ENCODE measurements around the gene CLCN5. TPM values are rescaled to one million over a fixed set of nuclear protein-coding genes. Genes with fewer than 3 reads are reported as not detected.
A peak's percentile ranks its signal among the peaks of the same experiment; 100 is the strongest.

The CLCN5 gene
- total RNA-seq, 1 donor from 2014 or later: 41.9 TPM

DNA sequence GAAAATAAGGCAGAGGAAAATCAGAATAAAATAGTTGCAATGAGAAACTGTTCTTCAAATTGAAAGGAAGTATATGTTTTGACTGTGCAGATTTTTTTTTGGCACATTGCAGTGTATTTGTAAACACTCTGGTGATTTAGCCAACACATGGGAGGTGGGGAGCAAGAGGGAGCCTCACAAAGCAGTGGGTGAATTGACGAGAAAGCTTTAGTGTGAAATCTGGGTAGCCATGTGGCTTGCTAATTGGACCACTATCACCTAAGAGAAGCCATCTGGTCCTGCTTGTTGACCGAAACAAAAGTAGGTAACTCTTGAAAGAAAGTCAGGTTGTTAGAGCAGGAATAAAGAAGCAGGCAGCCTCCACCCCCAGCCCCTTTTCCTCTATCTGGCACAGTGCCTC lies 10.4 kb downstream of the CLCN5 start:
- no peak for DNase-seq (ENCODE audit: low read depth)

DNA sequence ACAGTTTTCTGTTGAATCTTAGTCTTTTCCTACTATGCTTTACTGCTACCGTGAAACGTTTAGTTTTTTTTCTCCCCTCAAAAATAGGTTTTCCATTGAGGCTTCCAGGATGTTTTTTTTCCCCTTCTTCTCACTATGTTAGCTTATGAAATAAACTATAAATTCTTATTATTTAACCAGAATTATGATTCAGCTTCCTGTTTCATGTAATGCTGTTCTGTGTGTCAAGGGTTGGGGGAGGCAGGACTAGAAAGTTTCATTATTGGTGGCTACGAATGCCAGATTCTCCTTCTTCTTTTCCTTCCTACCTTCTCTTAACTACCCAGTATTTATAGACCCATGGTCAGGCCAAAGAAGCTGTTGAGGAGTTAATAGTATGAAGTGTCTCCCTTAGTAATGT lies 11.8 kb downstream of the CLCN5 start:
- no peak for DNase-seq (ENCODE audit: low read depth)

DNA sequence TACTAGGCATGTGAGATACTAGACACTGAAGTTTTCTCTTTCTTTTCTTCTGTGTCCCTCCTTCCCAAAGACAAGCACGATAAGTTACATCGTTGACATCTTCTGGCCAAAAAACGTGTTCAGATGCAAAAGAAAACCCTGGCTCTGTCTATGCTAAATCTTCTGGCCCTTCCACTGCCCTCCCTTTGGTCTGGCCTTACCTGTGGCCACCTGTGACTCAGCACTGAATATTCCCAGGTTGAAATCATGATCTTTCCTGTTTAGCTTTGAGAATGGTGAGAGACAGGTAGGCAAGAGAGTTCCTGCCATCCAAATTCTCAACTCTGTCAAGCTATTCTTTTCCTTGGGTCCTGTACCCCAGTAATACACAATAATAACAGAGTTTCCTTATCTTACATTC lies 12.3 kb downstream of the CLCN5 start:
- no peak for DNase-seq (ENCODE audit: low read depth)

DNA sequence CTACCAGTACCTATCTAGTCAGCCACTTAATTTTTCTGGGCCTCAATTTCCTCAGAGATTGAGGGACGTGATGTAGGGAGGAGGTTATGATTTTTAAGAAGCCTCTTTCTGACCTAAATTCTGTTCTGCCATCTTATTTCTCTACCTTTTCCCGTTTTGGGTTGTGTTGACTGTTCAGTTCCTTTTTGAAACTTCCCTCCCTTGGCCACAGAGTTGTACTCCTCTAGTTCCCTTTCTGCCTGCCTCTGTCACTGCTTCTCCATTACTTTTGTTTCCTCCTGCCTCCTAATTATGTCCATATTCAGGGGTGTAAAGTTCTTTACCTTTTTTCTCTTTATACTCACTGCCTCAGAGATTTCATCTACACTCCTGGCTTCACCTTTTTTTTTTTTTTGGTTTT lies 25.4 kb downstream of the CLCN5 start:
- no peak for DNase-seq (ENCODE audit: low read depth)

DNA sequence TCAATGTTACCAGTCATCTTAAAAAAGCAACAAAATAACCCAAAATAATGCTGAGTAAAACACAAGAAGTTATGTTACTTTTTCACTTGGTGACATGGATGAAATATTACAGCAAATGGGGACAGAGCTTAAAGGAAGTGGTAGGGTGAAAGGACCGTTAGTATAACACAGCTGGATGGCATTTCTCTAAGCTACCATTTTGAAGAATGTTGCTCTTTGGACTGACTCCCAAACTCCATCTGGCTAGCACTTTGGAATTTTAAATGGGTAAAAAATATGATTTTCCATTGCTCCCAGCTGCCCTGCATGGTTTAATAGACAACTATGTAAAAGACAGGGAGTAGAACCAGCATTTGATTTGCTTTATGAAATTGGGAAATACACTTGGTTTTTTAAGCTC lies 27.6 kb downstream of the CLCN5 start:
- peak; percentile 46 for DNase-seq (ENCODE audit: low read depth)

DNA sequence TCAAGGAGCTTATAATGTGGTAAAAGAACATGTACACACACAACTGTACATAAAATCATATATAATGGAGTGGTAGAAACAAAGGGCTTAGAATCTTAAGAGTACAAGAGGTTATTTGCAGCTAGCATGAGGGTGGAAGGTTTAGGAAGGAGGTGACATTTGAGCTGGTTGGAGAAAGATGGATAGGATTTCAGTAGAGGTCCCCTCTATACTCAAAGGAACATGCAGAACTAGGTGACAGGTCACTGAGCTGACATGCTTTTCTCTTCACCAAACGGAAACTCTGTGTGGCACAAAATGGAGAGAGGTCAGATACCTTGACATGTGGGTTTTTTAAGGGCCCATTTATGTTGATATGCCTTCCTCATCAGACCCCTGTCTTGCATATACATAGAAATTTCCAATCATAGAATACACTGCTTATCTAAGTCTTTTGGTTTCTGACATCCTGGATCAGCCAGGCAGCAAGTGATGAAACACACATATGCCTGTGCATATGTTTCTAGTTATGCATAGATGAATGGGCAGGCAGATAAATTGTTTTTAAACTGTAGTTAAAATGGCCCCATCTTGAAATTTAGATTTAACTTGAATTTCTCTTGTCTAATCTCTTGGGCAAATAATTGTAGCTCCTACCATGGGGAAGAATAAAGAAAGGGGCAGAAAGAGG lies 29.3 kb downstream of the CLCN5 start:
- DNase-seq (ENCODE audit: low read depth): no peak

DNA sequence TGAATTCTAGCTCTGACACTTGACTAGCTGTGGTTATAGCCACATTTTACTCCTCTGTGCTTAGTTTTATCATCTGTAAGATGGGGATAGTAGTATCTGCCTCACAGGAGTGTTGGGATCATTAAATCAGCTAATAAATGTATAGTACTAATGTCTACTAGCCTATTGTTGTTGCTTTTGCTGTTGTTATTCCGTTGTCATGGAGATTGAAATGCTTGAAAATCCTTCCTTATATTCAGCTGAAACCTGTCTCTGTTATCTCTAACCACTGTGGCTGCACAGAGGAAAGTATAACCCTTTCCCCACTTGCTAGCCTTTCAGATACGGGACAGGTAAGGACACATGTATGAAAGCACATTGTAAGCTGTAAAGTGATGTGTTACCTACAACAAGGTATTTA lies 33.9 kb downstream of the CLCN5 start:
- DNase-seq (ENCODE audit: low read depth): no peak

DNA sequence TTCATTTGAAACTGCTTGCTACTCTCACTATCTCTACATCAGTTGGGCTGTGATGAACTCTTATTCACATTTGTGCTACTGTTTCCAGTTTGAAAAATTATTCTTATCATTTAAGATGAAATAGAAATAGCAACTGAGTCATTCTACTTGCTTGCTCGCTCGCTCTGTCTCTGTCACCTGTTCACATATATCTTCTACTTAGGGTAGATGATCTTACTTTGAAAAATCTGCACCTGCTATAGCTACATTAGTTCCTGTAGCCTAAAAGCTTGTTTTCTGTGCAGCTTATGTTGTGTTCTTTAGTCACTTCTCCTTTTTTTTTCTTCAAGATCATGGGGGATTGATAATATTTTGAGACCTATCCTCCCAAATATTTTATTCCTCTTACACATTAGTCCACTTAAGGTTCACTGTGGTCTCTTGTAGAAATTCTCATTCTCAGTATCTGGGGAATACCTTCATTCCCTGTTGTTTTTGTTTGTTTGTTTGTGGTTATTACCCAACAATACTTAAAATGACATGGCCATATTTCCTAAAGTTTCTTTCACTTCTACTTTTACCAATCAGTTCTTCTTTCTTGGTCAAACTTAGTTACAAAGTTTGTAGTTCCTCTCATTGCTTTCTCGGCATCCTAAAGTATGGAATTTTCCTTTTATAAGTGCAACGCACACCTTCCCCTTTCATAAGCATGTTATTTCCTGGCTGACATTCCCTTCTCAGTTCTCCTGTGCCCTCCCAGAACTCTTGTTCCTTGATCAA lies 36.5 kb downstream of the CLCN5 start:
- peak; percentile 66 for DNase-seq (ENCODE audit: low read depth)

DNA sequence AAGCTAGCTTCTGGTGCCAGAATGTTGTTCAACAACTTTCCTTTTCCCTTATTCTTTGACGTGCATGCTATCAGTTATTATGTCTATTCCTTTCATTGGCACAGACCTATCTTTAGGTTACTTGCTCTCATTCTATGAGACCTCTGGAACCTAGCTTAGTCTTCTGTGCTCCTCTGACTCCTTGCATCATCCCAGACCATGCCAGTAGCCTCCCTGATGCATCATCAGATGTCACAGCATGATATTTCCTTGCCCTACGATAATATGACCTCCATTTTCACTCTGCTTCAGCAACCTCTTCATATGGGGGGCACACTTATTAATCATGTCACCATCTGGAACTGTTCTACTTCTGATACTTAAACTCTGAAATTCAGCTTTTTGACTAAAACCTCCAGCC lies 37.2 kb downstream of the CLCN5 start:
- DNase-seq (ENCODE audit: low read depth): no peak

DNA sequence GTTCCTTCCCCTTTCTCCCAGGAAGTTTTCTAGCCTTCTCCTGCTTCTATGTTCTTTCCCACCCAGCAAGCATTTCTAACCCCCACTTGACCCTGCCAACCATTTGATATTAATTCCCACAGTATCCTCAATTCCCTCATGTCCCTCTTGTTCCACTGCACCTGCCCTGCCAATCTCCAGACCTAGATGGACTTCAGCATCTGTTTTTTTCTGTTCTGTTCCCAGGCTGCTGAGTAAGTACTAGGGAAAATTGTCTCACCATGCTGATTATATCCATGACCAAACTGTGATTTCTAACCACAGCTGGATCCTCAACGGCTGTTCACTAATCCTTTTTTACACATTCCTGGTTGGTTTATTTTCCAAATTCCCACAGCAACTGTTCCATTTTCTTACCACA lies 37.7 kb downstream of the CLCN5 start:
- DNase-seq (ENCODE audit: low read depth): peak; percentile 96

DNA sequence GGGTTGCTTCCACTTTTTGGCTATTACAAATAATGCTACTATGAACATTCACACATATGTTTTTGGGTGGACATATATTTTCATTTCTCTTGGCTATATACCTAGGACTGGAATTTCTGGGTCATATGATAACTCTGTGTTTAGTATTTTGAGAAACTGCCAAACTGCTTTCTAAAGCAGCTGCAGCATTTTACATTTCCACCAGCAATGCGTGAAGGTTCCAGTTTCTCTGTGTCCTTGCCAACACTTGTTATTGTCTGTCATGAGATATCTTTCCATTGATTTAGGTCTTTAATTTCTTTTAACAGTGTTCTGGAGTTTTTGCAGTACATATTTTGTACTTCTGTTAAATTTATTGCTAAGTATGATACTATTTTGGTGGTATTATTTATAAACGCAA lies 48.3 kb downstream of the CLCN5 start:
- no peak for DNase-seq (ENCODE audit: low read depth)

DNA sequence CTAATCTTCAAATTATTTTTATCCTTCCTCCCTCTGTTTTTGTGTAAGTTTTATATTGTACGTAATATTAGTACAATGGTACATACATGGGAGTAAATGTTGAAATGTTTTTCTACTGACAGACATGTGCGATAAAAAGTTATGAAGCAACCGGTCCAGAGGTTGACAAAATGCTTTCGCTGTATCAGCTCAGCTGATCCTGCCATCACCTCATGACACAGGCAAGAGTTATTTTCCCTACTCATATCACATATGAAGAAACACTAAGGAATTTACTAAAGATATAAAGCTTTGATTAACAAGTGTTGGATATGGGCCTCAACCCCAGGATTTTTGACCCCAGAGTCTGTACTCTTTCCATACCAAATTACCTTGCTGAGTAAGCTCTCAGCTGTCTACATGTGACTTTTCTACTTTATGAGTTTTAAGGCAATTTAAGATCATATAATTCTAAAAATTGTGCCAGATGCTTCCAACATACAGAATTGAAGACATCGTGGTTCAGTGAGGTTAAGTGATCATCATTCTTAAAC lies 50.0 kb downstream of the CLCN5 start:
- DNase-seq (ENCODE audit: low read depth): no peak

DNA sequence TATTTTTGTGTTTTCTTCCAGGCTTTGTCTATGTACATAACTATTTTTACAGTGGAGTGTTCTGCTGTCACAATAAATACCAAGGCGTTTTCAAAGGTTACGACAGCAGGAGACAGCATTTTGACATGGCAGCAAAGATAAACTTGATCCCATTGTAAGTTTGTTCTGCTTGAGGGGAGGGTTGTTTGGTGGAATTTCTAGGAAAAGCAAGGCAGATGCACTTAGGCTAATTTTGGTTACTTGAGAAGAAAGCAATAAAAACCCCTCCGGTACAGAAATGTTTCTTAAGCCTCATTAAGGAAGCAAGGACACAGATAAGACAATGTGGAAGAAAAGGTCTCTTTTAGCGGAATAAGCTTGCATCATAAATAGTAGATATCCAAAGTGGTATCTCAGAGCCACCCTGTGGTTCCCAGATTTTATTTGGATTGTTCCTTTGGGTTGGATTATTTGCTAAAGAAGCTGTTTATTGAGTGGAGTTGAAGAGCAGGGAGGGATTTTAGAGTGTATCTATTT lies 54.3 kb downstream of the CLCN5 start:
- no peak for DNase-seq (ENCODE audit: low read depth)

DNA sequence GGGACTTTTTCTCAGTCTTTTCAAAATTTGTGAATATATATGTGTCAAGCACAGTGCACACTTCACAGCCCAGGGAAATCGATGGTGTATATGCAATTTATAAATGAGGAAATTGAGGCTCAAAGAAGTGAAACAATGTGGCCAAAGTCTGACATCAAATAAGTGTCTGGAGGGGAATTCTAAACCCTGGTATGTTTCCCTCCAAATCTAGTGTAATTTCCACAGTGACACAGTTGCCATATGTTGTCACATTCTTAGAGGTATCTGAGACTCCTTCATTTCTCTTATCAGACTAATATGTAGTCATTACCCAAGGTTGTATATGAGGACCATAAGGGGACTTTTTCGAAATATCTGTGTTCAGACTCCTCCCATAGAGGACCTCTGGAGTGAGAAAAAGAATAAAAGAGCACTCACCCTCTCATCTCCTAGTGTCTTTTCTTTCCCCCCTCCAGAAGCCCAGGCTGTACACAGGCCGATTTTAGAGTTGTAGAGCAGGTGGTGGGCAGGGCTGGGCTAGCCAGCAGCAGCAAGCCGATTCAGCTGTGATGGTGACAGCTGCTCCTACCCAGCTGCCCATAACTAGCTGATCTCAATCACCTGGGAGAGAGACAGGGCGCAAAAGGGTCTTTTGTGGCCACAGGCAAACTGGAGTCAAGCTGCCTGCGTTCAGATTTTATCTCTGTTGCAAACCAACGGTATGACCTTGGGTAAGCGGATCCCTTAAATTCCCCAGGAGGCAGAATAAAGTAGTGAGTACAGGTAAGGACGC lies 55.1 kb downstream of the CLCN5 start:
- DNase-seq (ENCODE audit: low read depth): peak; percentile 85

DNA sequence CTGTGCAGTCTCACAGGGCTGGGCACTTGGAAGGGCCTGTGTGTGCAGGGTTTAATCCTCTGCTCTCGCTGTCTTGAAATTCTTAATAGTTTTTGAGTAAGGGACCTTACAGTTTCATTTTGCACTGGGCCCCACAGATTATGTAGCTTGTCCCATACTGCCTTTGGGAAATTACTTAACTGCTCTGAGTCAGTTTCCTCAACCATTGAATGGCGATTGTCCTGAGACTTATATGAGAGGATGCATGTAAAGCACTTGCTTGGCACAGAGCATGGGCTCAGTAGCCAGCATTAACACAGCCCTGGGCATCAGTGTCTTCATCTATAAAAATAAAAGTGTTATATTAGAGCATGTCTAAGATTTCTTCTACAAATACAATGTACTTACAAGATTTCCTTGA lies 55.8 kb downstream of the CLCN5 start:
- no peak for DNase-seq (ENCODE audit: low read depth)

DNA sequence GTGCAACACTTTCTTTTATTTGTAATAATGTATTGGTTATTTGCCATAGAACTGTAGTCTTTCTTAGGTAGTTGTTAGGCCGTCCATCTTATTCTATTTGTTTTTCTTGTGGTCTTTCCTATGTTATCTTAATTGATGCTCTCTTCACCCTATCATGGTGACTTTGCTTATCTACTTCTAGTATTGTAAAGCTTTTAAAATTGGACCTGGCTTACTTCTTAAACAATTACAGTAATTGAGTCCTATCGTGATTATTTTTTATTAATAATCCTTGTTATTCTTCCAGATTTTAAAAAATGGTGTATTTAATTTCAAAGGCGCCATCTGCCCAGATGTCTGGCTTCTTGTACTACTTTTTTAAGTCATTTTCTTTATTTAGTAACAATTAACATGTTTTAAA lies 63.7 kb downstream of the CLCN5 start:
- no peak for DNase-seq (ENCODE audit: low read depth)

DNA sequence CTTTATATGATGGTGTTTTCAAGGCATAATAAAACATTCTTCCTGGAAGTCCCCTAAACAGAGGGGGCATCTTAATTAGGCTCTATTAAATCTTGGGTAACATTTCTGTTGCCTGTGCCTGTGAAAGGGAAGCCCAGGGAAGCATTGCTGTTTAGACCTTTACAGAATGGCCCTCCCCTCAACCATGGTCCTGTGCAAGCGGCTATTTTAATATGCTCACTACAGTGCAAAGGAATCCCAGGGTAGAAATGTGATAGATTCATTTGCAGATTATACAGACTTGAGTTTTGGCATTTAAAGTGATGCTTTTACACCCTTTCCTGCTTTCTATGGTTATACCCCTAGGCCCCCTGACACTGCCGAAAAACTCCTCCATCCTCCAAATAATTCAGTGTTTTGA lies 65.3 kb downstream of the CLCN5 start:
- peak; percentile 28 for DNase-seq (ENCODE audit: low read depth)

DNA sequence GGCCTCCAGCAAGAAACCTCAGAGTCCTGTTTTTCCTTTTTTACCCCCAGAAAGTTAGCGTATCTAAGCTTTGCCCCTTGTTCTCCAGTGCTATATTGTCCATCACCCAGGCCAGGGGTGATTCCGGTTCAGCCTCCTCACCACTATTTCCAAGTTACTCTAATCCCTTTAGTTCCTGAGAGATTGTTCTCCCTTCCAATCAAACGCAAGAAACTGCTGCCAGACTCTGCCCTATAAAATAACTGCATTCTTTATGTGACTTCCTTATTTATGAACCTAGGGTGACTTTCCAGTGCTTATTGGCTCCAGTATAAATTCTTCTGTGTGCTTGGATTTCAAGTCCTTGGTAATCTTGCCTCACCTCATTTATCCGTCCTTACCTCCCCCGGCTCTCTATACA lies 65.7 kb downstream of the CLCN5 start:
- DNase-seq (ENCODE audit: low read depth): no peak

DNA sequence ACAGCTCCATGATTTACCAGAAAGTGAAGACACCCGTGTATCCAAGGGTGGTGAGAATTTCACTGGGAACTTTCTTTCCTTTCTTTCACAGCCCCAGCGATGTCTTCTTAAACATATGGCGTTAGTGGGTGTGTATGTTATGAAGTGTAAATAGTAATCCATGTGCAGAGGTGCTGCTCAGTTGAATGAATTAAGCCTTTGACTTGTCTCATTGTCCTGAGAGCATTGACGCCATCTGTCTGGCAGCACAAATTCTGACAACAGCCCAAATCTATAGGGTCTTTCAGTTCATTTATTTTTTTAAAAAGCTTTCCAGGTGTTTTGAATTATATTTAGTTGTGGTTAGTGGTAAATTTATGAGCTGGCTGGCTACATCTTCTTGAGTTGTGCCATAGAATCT lies 69.4 kb downstream of the CLCN5 start:
- DNase-seq (ENCODE audit: low read depth): no peak

DNA sequence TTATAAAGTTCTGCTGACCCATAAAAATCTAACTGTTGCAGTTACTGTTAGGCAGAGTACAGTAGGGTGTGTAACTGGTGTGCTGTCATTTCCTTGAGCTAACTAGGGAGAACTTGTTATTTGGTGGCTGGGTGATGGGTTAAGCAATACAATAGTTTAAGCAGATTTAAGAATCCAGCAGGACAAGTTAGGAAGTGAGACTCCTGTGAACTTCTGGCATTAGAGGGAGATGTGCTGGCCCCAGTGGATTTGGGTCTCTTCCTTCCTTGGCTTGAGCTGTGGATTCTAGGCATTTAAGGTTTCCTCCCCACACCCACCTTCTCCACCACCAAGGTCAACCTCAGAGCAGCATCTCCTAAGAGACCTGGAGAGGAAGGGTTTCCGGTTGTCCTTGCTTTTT lies 70.5 kb downstream of the CLCN5 start:
- DNase-seq (ENCODE audit: low read depth): no peak

DNA sequence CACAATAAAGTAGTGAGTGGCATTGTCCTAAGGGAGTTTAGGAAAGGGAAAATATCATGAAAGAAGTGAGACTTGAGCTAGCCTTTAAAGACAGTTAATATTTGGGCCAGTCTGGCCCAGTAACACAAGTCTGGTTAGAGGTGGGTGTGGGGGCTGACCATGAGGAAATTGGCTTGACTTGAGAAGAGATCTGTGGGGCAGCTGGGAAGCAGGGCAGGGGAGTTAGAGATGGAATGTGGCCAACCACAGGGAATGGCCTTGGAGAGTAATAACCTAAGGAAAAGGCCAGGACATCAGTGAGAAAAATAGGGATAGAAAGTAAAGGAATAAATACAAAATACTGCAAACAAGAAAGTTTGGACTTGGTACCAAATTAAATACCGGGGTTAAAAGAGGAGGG lies 71.3 kb downstream of the CLCN5 start:
- DNase-seq (ENCODE audit: low read depth): peak; percentile 51
